ENCODE results near the gene RXYLT1. TPM values are rescaled to one million over a fixed set of nuclear protein-coding genes. Genes with fewer than 3 reads are reported as not detected.

Gene RXYLT1
- polyA plus RNA-seq, 1 donor from 2014 or later: 30.5 TPM

DNA sequence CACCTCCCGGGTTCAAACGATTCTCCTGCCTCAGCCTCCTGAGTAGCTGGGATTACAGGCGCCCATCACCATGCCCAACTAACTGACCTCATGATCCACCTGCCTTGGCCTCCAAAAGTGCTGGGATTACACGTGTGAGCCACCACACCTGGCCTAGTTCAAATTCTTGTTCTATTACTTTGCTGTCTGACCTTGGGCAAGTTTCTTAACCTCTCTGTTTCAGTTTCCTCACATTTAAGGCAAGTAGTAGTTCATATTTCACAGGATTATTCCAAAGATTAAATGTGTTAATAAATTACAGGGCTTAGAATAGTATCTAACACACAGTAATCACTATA, 10.9 kb downstream of the RXYLT1 start:
- Histone ChIP-seq H3K9me3 (ENCODE audit: low read length) (no peaks in the 10 kb centered on the region), H4K20me1 (ENCODE audit: insufficient read depth) (no peaks in the 10 kb centered on the region)
- no peak for TF ChIP-seq TAF1 (IDR thresholded peaks at IDR 0.05; ENCODE audit: low read depth)
- no peak for TF ChIP-seq EZH2 (IDR thresholded peaks at IDR 0.05; ENCODE audit: borderline replicate concordance, insufficient read depth, low read length, poor library complexity, severe bottlenecking)
- TF ChIP-seq MXI1 (conservative IDR thresholded peaks at IDR 0.05; ENCODE audit: poor library complexity, severe bottlenecking): no peak
- TF ChIP-seq, protein P1, sequence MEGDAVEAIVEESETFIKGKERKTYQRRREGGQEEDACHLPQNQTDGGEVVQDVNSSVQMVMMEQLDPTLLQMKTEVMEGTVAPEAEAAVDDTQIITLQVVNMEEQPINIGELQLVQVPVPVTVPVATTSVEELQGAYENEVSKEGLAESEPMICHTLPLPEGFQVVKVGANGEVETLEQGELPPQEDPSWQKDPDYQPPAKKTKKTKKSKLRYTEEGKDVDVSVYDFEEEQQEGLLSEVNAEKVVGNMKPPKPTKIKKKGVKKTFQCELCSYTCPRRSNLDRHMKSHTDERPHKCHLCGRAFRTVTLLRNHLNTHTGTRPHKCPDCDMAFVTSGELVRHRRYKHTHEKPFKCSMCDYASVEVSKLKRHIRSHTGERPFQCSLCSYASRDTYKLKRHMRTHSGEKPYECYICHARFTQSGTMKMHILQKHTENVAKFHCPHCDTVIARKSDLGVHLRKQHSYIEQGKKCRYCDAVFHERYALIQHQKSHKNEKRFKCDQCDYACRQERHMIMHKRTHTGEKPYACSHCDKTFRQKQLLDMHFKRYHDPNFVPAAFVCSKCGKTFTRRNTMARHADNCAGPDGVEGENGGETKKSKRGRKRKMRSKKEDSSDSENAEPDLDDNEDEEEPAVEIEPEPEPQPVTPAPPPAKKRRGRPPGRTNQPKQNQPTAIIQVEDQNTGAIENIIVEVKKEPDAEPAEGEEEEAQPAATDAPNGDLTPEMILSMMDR (IDR thresholded peaks at IDR 0.05; ENCODE audit: poor library complexity, severe bottlenecking): no peak
- TF ChIP-seq EP300 (conservative IDR thresholded peaks at IDR 0.05; ENCODE audit: poor library complexity, severe bottlenecking): no peak

DNA sequence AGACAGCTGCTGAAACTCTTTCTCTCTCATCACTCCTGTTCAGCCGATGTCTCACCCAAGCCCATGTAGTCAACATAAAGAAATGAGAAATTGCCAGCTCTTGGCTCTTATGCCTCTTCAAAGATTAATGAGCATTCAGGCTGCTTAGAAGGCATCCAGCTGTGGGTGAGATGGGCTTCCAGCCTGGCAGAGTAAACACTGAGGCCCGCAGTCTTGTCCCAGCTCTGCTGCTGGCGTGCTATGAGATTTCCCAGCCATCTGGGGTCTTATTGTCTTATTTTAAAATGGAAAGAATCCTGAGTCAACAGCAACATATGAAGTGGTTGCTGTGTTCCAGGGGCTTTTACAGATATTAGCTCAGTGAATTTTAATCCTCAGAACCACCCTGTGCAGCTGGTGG, 12.6 kb downstream of the RXYLT1 start:
- Histone ChIP-seq H4K20me1 (ENCODE audit: insufficient read depth) (no peaks in the 10 kb centered on the region), H3K27ac (ENCODE audit: low read length) (no peak overlapping the region), H3K4me3 (ENCODE audit: low read length) (no peak overlapping the region), H3K79me2 (replicated peaks; ENCODE audit: insufficient read depth, low read length) (no peaks in the 10 kb centered on the region), H3K36me3 (ENCODE audit: insufficient read depth, low read length) (peaks cover under 1% of the 10 kb centered on the region), H3K27me3 (ENCODE audit: insufficient read depth, low read depth, low read length) (no peaks in the 10 kb centered on the region), H2AFZ (ENCODE audit: low read depth, low read length) (no peak overlapping the region), H3F3A (ENCODE audit: insufficient read depth, low read length, poor library complexity, severe bottlenecking) (no peaks in the 10 kb centered on the region), H3K4me2 (ENCODE audit: low read length) (no peak overlapping the region), H3K9me3 (ENCODE audit: low read length) (no peaks in the 10 kb centered on the region), H3K9me2 (ENCODE audit: insufficient read depth, low read length) (no peaks in the 10 kb centered on the region), H3K9ac (ENCODE audit: low read length) (no peak overlapping the region)
- TF ChIP-seq EZH2 (IDR thresholded peaks at IDR 0.05; ENCODE audit: borderline replicate concordance, insufficient read depth, low read length, poor library complexity, severe bottlenecking) (no peak), EP300 (conservative IDR thresholded peaks at IDR 0.05; ENCODE audit: poor library complexity, severe bottlenecking) (no peak), RAD21 (conservative IDR thresholded peaks at IDR 0.05) (no peak), POLR2AphosphoS5 (IDR thresholded peaks at IDR 0.05) (no peak), TAF1 (IDR thresholded peaks at IDR 0.05; ENCODE audit: low read depth) (no peak), MXI1 (conservative IDR thresholded peaks at IDR 0.05; ENCODE audit: poor library complexity, severe bottlenecking) (no peak), SMC3 (conservative IDR thresholded peaks at IDR 0.05; ENCODE audit: poor library complexity) (no peak)
- TF ChIP-seq, protein P1 (IDR thresholded peaks at IDR 0.05; ENCODE audit: poor library complexity, severe bottlenecking): no peak
- TF ChIP-seq, protein P2, sequence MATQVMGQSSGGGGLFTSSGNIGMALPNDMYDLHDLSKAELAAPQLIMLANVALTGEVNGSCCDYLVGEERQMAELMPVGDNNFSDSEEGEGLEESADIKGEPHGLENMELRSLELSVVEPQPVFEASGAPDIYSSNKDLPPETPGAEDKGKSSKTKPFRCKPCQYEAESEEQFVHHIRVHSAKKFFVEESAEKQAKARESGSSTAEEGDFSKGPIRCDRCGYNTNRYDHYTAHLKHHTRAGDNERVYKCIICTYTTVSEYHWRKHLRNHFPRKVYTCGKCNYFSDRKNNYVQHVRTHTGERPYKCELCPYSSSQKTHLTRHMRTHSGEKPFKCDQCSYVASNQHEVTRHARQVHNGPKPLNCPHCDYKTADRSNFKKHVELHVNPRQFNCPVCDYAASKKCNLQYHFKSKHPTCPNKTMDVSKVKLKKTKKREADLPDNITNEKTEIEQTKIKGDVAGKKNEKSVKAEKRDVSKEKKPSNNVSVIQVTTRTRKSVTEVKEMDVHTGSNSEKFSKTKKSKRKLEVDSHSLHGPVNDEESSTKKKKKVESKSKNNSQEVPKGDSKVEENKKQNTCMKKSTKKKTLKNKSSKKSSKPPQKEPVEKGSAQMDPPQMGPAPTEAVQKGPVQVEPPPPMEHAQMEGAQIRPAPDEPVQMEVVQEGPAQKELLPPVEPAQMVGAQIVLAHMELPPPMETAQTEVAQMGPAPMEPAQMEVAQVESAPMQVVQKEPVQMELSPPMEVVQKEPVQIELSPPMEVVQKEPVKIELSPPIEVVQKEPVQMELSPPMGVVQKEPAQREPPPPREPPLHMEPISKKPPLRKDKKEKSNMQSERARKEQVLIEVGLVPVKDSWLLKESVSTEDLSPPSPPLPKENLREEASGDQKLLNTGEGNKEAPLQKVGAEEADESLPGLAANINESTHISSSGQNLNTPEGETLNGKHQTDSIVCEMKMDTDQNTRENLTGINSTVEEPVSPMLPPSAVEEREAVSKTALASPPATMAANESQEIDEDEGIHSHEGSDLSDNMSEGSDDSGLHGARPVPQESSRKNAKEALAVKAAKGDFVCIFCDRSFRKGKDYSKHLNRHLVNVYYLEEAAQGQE (IDR thresholded peaks at IDR 0.05; ENCODE audit: borderline replicate concordance): no peak

More for the DNA sequence above, 10.9 kb downstream of the RXYLT1 start:
- Histone ChIP-seq H3K9ac (ENCODE audit: low read length) (no peak overlapping the region), H3K4me3 (ENCODE audit: low read length) (no peak overlapping the region), H3K4me2 (ENCODE audit: low read length) (no peak overlapping the region), H3K9me2 (ENCODE audit: insufficient read depth, low read length) (no peaks in the 10 kb centered on the region), H3K27me3 (ENCODE audit: insufficient read depth, low read depth, low read length) (no peaks in the 10 kb centered on the region), H3K79me2 (replicated peaks; ENCODE audit: insufficient read depth, low read length) (no peaks in the 10 kb centered on the region), H3F3A (ENCODE audit: insufficient read depth, low read length, poor library complexity, severe bottlenecking) (no peaks in the 10 kb centered on the region), H3K36me3 (ENCODE audit: insufficient read depth, low read length) (peaks cover 6% of the 10 kb centered on the region), H2AFZ (ENCODE audit: low read depth, low read length) (no peak overlapping the region), H3K27ac (ENCODE audit: low read length) (no peak overlapping the region)
